ENCODE measurements around the gene IGSF8.
"Not testable (repeated sequence)": the region's sequence is repeated elsewhere in the genome, so short reads cannot be mapped to it uniquely, and the experiment has no call there.

IGSF8 gene

DNA sequence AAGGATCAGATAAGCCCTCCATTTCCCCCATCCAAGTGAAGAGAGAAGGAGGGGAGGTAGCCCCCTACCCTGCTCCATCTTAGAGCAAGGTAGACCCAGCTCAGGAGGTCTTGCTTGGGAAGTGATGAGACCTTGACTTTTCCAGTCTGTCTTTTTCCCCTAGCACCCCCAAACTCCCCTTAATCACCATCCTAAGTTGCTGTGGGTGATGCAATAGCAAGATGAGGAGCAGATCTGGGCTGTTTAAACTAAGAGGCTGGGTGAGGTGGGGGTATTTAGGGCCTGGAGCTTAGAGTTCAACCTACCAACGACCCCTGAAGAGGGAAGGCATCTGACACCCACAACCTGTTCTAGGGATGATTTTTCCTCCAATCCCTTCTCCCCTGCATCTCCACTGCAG, 18.9 kb upstream of the IGSF8 start:
- Histone ChIP-seq H3K4me3 (ENCODE audit: low read depth, low read length) (no peak overlapping the region), H3K27me3 (no peaks in the 10 kb centered on the region), H3K4me1 (no peaks in the 10 kb centered on the region), H3K36me3 (no peaks in the 10 kb centered on the region), H3K9me3 (no peaks in the 10 kb centered on the region)
- TF ChIP-seq, protein P1, sequence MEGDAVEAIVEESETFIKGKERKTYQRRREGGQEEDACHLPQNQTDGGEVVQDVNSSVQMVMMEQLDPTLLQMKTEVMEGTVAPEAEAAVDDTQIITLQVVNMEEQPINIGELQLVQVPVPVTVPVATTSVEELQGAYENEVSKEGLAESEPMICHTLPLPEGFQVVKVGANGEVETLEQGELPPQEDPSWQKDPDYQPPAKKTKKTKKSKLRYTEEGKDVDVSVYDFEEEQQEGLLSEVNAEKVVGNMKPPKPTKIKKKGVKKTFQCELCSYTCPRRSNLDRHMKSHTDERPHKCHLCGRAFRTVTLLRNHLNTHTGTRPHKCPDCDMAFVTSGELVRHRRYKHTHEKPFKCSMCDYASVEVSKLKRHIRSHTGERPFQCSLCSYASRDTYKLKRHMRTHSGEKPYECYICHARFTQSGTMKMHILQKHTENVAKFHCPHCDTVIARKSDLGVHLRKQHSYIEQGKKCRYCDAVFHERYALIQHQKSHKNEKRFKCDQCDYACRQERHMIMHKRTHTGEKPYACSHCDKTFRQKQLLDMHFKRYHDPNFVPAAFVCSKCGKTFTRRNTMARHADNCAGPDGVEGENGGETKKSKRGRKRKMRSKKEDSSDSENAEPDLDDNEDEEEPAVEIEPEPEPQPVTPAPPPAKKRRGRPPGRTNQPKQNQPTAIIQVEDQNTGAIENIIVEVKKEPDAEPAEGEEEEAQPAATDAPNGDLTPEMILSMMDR (IDR thresholded peaks at IDR 0.05; ENCODE audit: low read depth, low read length), result no peak
- DNase-seq, result no peak

DNA sequence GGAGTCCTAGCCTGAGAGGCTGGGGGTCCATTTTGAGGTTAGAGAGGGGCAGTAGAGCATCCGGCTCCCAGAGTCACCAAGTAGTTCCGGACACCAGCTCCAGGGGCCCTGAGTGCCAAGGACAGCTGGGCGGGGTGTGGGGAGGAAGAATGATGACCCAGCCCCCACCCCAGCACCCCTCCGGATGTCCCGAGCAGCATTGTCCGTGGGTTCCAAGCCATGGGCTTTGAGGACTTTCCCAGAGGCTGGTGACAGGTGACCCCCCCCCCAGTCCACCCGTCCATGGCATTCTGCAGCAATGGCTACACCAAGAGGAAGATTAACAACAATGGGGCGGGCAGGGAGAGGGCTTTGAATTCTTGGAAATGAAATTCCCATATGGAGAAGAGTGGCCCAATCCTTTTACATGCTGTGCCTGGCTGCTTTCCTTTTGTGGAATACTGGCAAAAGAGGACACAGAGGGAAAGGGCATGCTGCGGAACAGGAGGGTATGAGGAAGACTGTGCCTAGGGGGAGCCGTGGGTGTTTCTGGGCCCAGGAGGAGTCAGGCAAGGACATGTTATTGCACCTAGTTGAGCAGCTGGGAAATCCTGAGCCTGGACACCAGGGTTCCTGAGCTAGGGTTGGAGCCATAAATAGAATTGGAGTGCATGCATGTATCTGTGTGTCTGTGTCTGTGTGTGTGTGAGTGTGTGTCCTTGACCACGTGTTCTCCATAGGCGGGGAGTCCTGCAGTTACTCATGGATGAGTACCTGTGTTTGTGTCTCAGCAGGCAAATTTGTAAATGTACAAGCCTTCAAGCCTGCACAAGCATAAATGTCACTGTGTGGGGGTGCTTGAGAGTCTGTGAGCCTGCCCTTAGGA, 18.1 kb upstream of the IGSF8 start:
- Histone ChIP-seq H3K4me3 (ENCODE audit: low read depth, low read length) (no peak overlapping the region), H3K36me3 (no peaks in the 10 kb centered on the region), H3K9me3 (no peaks in the 10 kb centered on the region), H3K4me1 (no peaks in the 10 kb centered on the region), H3K27me3 (no peaks in the 10 kb centered on the region)
- TF ChIP-seq, protein P1 (IDR thresholded peaks at IDR 0.05; ENCODE audit: low read depth, low read length), result no peak
- DNase-seq, result no peak

DNA sequence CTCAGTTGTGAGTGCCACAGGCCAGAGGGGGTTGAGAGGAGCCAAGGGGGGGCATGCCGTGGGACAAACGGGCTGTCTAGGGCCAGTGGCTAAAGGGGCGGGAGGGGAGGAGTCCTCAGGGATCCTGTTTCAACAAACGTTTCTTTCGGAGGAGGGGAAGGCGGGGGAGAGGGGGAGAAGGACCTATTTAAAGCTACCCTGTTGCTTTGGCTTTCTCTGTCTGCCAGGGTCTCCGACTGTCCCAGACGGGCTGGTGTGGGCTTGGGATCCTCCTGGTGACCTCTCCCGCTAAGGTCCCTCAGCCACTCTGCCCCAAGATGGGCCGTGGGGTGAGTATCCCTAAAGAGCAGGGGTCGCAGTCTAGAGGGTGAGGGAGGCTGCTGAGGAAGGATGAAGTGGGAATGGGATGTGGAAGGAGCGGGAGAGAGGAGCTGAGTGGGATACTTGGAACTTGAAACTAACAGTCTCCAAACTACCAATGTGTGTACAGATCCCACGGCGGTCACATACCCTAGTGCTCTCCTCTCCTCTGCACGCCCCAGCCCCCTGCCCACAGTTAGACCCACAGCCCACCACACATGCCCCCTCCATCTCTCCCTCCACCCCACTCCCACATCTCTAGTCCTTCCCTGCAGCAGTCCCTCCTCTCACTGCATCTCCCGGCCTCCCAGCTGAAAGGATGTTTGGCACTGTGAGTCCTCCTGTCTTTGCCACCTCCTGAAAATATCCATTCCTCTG, 17.3 kb upstream of the IGSF8 start, which contains the start of gene ATP1A2:
ATP1A2 (plus strand) TSS at position 215 of the 738 bp plus-strand sequence; CDS start at position 318, 103 bp downstream.
- TF ChIP-seq, protein P1 (IDR thresholded peaks at IDR 0.05; ENCODE audit: low read depth, low read length), result no peak
- no peak within 1 kb of the TSS for H3K4me3 ChIP-seq (ENCODE audit: low read depth, low read length)
- no peaks in the 10 kb centered on the region for H3K9me3 ChIP-seq
- H3K36me3 ChIP-seq, result no peaks in the 10 kb centered on the region
- DNase-seq, result no peak
- no peaks in the 10 kb centered on the region for H3K4me1 ChIP-seq
- H3K27me3 ChIP-seq, result no peaks in the 10 kb centered on the region

DNA sequence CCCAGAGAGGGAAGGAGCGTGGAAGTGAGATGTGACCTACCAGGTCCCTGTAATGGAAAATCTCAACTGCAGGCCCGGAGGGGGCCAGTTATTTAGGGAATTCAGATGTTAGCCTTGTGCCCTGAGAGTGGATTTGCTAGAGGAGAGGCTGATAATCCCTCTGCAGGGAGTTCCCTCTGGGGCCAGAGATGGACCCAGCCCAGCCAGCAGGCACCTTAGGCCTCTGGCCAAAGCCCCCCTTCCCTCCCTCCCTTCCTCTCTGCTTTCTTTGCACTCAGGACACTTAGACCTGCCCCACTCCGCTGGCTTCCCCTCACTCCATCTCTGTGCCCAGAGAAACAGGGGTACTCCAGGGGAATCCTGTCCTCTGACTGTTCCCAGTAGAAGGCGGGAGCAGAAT, 15.7 kb upstream of the IGSF8 start:
- Histone ChIP-seq H3K36me3 (no peaks in the 10 kb centered on the region), H3K4me1 (no peaks in the 10 kb centered on the region), H3K4me3 (ENCODE audit: low read depth, low read length) (no peak overlapping the region), H3K27me3 (no peaks in the 10 kb centered on the region), H3K9me3 (no peaks in the 10 kb centered on the region)
- TF ChIP-seq, protein P1 (IDR thresholded peaks at IDR 0.05; ENCODE audit: low read depth, low read length), result no peak
- no peak for DNase-seq

DNA sequence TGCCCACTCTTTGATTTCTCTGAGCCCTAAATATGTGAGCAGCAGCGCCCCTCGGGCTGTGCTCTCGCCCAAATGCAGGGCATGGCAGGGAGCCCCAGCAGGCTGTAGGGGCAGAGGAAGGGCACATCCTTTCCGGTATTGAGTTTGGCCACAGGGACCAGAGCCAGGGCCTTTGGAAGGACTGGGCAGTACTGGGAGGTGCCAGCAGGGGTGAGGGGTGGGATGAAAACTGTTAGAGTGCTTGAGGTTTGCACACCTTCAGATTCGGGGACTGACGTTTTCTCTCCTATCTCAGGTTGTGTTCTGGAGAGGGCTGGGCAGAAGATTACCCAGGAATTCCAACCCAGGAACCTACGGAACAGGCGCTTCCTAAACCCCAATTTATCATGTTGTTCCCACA, 15.0 kb upstream of the IGSF8 start:
- TF ChIP-seq, protein P1 (IDR thresholded peaks at IDR 0.05; ENCODE audit: low read depth, low read length), result no peak
- Histone ChIP-seq H3K4me3 (ENCODE audit: low read depth, low read length) (no peak overlapping the region), H3K9me3 (no peaks in the 10 kb centered on the region), H3K4me1 (no peaks in the 10 kb centered on the region), H3K36me3 (no peaks in the 10 kb centered on the region), H3K27me3 (no peaks in the 10 kb centered on the region)
- no peak for DNase-seq

DNA sequence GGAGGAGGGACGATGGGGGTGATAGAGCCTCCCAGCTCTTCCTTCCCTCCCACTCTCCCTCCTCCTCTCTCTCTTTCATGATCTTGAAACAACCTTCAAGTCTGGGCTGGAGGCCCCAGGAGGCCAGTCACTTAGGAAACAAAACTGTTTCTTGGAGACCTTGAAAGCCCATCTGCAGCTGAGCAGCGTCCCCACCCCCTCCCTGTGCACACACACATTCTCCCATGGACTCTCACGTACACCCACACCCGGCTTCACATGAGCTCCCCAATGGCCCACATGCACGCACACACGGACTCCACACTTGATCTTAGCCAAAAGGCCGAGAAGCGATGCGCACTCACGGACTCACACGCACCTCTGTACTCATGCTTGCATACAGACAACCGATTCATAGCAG, 13.9 kb upstream of the IGSF8 start:
- H3K4me1 ChIP-seq, result no peaks in the 10 kb centered on the region
- H3K4me3 ChIP-seq (ENCODE audit: low read depth, low read length), result no peak overlapping the region
- no peaks in the 10 kb centered on the region for H3K9me3 ChIP-seq
- no peak for DNase-seq
- TF ChIP-seq, protein P1 (IDR thresholded peaks at IDR 0.05; ENCODE audit: low read depth, low read length), result no peak
- no peaks in the 10 kb centered on the region for H3K27me3 ChIP-seq
- H3K36me3 ChIP-seq, result no peaks in the 10 kb centered on the region

DNA sequence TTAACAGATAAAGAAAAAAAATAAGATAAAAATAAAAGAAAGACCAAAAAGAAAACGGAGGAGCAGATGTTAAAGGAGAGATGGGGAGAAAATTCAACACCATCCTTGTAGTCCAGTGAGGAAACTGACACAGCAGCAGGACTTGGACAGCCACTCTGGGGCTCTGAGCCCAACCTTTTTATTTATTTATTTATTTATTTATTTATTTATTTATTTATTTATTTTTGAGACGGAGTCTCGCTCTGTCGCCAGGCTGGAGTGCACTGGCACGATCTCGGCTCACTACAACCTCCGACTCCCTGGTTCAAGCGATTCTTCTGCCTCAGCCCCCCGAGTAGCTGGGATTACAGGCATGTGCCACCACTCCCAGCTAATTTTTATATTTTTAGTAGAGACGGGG, 13.0 kb upstream of the IGSF8 start:
- not testable (repeated sequence) for H3K4me3 ChIP-seq (ENCODE audit: low read depth, low read length); H3K36me3 ChIP-seq; H3K4me1 ChIP-seq; H3K27me3 ChIP-seq; H3K9me3 ChIP-seq; DNase-seq

Data from BE2C (cell line).